ENCODE data around the gene CFAP57.

CFAP57 gene

GRCh38 chr1:43299101-43299500, 127.0 kb downstream of the CFAP57 start:
- no peak for DNase-seq (ENCODE audit: low spot score)

- DNase-seq (ENCODE audit: low spot score), result no peak
Observed at GRCh38 chr1:43300378-43301094, 128.4 kb downstream of the CFAP57 start, which contains the start of gene TIE1. Gene TIE1 (plus strand): TSS chr1:43300982. CDS start chr1:43301072, 90 bp downstream.

DNA sequence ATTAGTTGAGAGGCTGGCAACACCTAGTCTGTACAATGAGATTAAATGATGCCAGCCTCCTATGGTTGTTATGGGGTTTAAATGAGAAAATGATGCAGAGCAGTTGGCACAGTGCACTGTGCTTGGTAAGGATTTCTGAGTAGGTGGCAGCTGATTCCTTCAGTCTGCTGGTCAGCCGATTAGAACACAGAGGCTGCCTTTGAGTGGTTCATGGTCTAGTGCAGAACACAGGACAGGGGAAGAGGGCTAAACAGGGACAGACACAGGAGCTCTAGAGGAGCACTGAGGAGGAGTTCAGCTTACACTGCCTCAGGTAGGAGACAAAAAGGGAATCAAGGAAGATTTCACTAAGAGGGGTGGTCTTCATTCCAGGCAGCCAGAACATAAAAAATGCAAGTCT, 130.1 kb downstream of the CFAP57 start:
- no peak for DNase-seq (ENCODE audit: low spot score)

DNA sequence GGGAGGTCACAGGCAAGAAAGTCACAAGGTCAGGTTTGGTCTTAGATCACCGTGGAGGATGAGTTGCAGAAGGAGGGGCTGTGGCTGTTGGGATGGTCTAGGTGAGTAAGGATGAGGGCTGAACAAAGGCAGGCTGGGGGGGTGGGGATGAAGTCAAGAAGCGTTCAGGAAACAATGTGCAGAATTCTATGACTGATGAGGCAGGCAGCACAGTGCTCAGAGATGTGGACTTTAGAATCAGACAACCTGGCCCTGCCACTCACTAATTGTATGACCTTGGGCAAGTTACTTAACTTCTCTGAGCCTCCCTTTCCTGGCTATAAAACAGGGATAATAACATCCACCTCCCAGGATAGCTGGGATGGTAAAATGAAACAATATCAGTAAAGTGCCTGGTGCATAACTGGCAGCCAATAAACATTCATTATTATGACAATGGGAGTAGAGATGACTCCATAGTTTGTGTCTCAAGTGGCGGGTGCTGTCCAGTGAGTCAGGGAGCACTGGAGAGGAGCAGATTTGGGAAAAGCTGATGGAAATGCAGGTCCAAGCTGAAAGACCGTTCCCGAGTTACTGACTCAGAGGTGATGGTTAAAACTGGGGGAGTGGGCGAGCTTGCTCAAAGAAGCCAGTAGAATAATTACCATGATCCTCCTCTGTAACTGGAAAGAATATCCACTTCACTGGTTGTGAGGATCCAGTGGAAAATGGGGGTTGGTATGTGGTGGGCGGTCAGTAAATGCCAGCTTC, 130.8 kb downstream of the CFAP57 start:
- DNase-seq (ENCODE audit: low spot score), result no peak

DNA sequence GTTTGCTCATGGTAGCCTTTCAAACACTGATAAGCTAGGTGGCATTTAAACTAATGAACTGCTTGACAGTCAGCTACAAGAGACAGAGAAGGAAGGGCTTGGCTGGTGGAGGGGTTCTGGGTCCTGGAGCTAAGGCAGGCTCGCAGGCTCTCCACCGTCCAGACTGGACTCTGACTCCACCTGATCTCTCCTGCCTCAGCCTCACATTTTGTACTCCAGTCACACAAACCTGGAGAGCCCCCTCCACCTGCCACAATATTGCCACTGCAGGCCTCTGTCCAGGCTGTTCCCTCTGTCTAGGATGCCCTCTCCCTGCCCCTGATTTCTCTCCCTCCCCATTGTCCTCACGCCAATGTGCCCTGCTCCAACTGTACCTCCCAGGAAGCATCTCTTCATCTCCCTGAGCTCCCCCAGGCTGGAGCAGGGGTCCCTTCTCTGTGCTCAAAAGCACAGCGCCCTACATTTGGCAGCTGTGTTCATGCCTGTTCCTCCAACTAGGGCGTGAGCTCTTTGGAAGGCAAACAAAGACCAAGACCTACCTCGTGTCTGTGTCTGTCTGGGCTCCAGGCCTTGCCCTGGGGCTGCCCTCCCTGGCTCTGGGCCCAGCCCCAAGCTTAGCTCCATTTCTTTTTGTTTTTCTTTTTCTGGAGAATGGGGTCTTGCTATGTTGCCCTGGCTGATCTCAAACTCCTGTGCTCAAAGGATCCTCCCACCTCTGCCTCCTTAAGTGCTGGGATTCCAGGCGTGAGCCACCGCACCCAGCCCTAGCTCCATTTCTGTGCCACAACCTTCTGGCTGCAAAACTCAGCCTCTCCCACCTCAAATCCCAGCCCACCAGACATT, 131.6 kb downstream of the CFAP57 start:
- DNase-seq (ENCODE audit: low spot score), result no peak
